Hepatocyte (in vitro differentiated cells): ENCODE measurements around the gene SIL1.

Experiments
- EZH2 ChIP-seq: fragments of 200-600 bp; sonication (generic); IDR thresholded peaks from 2 replicates; pipeline ENCODE4 v1.6.1; 2016; ENCODE audit warnings: antibody characterized with exemption, mild to moderate bottlenecking, borderline replicate concordance
- EZH2phosphoT487 ChIP-seq: fragments of 200-600 bp; sonication (generic); IDR thresholded peaks from one replicate; pipeline ENCODE4 v1.6.1; 2018; ENCODE audit warnings: antibody characterized with exemption, mild to moderate bottlenecking, low read depth, moderate library complexity; ENCODE audit not compliant: unreplicated experiment, severe bottlenecking
- TF ChIP-seq, protein P1 (sequence below): fragments of 200-600 bp; sonication (generic); IDR thresholded peaks from 2 replicates; pipeline ENCODE4 v1.5.1; 2016; ENCODE audit warnings: antibody characterized with exemption, mild to moderate bottlenecking; ENCODE audit not compliant: poor library complexity

DNA sequence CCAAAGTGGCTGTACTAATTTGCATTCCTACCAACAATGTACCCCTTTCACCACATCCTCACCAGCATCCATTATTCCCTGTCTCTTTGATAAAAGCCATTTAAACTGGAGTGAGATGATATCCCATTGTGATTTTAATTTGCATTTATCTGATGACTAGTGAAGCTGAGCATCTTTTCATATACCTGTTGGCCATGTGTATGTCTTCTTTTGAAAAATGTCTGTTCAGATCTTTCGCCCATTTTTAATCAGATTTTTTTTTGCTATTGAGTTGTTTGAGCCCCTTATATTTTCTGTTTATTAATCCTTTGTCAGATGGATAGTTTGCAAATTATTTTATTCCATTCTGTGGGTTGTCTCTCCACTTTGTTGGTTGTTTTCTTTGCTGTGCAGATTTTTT lies 202.0 kb downstream of the SIL1 start:
- TF ChIP-seq EZH2phosphoT487 (no peak), EZH2 (no peak)
- TF ChIP-seq, protein P1, sequence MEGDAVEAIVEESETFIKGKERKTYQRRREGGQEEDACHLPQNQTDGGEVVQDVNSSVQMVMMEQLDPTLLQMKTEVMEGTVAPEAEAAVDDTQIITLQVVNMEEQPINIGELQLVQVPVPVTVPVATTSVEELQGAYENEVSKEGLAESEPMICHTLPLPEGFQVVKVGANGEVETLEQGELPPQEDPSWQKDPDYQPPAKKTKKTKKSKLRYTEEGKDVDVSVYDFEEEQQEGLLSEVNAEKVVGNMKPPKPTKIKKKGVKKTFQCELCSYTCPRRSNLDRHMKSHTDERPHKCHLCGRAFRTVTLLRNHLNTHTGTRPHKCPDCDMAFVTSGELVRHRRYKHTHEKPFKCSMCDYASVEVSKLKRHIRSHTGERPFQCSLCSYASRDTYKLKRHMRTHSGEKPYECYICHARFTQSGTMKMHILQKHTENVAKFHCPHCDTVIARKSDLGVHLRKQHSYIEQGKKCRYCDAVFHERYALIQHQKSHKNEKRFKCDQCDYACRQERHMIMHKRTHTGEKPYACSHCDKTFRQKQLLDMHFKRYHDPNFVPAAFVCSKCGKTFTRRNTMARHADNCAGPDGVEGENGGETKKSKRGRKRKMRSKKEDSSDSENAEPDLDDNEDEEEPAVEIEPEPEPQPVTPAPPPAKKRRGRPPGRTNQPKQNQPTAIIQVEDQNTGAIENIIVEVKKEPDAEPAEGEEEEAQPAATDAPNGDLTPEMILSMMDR, result no peak
